ENCODE results near the gene SMYD3.

The SMYD3 gene

GRCh38 chr1:246160905-246161304, 346.2 kb downstream of the SMYD3 start:
- no peaks in the 10 kb centered on the region for H3K4me1 ChIP-seq (ENCODE audit: insufficient read depth, low read length)
- no peak overlapping the region for H3K27ac ChIP-seq (ENCODE audit: low read depth, low read length)
- H3K36me3 ChIP-seq (ENCODE audit: insufficient read depth, low read length), result no peaks in the 10 kb centered on the region
- H3K4me3 ChIP-seq (ENCODE audit: low read depth in 1 of 2, low read length in 2 of 2), result no peak overlapping the region
- H3K27me3 ChIP-seq (ENCODE audit: control insufficient read depth in 1 of 2, insufficient read depth in 2 of 2, low read length in 2 of 2), result no peaks in the 10 kb centered on the region
- no peaks in the 10 kb centered on the region for H3K9me3 ChIP-seq (ENCODE audit: low read length)
- no peak overlapping the region for H3K9ac ChIP-seq (ENCODE audit: low read length)

GRCh38 chr1:246160374-246160773, 346.7 kb downstream of the SMYD3 start:
- Histone ChIP-seq H3K9me3 (ENCODE audit: low read length) (no peaks in the 10 kb centered on the region), H3K27me3 (ENCODE audit: control insufficient read depth in 1 of 2, insufficient read depth in 2 of 2, low read length in 2 of 2) (no peaks in the 10 kb centered on the region), H3K27ac (ENCODE audit: low read depth, low read length) (no peak overlapping the region), H3K4me1 (ENCODE audit: insufficient read depth, low read length) (no peaks in the 10 kb centered on the region), H3K4me3 (ENCODE audit: low read depth in 1 of 2, low read length in 2 of 2) (no peak overlapping the region), H3K36me3 (ENCODE audit: insufficient read depth, low read length) (no peaks in the 10 kb centered on the region), H3K9ac (ENCODE audit: low read length) (no peak overlapping the region)

GRCh38 chr1:246159279-246160227, 347.5 kb downstream of the SMYD3 start:
- Histone ChIP-seq H3K9ac (ENCODE audit: low read length) (no peak overlapping the region), H3K9me3 (ENCODE audit: low read length) (no peaks in the 10 kb centered on the region), H3K4me3 (ENCODE audit: low read depth in 1 of 2, low read length in 2 of 2) (no peak overlapping the region), H3K4me1 (ENCODE audit: insufficient read depth, low read length) (no peaks in the 10 kb centered on the region), H3K27ac (ENCODE audit: low read depth, low read length) (no peak overlapping the region), H3K36me3 (ENCODE audit: insufficient read depth, low read length) (no peaks in the 10 kb centered on the region), H3K27me3 (ENCODE audit: control insufficient read depth in 1 of 2, insufficient read depth in 2 of 2, low read length in 2 of 2) (no peaks in the 10 kb centered on the region)

GRCh38 chr1:246158131-246158530, 348.9 kb downstream of the SMYD3 start:
- H3K9me3 ChIP-seq (ENCODE audit: low read length), result no peaks in the 10 kb centered on the region
- no peak overlapping the region for H3K4me3 ChIP-seq (ENCODE audit: low read depth in 1 of 2, low read length in 2 of 2)
- H3K9ac ChIP-seq (ENCODE audit: low read length), result no peak overlapping the region
- no peaks in the 10 kb centered on the region for H3K36me3 ChIP-seq (ENCODE audit: insufficient read depth, low read length)
- no peaks in the 10 kb centered on the region for H3K4me1 ChIP-seq (ENCODE audit: insufficient read depth, low read length)
- no peak overlapping the region for H3K27ac ChIP-seq (ENCODE audit: low read depth, low read length)
- H3K27me3 ChIP-seq (ENCODE audit: control insufficient read depth in 1 of 2, insufficient read depth in 2 of 2, low read length in 2 of 2), result no peaks in the 10 kb centered on the region

GRCh38 chr1:246157516-246157915, 349.6 kb downstream of the SMYD3 start:
- Histone ChIP-seq H3K27me3 (ENCODE audit: control insufficient read depth in 1 of 2, insufficient read depth in 2 of 2, low read length in 2 of 2) (no peaks in the 10 kb centered on the region), H3K27ac (ENCODE audit: low read depth, low read length) (no peak overlapping the region), H3K9ac (ENCODE audit: low read length) (no peak overlapping the region), H3K36me3 (ENCODE audit: insufficient read depth, low read length) (no peaks in the 10 kb centered on the region), H3K4me3 (ENCODE audit: low read depth in 1 of 2, low read length in 2 of 2) (no peak overlapping the region), H3K4me1 (ENCODE audit: insufficient read depth, low read length) (no peaks in the 10 kb centered on the region), H3K9me3 (ENCODE audit: low read length) (no peaks in the 10 kb centered on the region)

GRCh38 chr1:246156847-246157246, 350.2 kb downstream of the SMYD3 start:
- H3K9me3 ChIP-seq (ENCODE audit: low read length), result no peaks in the 10 kb centered on the region
- no peak overlapping the region for H3K27ac ChIP-seq (ENCODE audit: low read depth, low read length)
- H3K36me3 ChIP-seq (ENCODE audit: insufficient read depth, low read length), result no peaks in the 10 kb centered on the region
- H3K27me3 ChIP-seq (ENCODE audit: control insufficient read depth in 1 of 2, insufficient read depth in 2 of 2, low read length in 2 of 2), result no peaks in the 10 kb centered on the region
- no peak overlapping the region for H3K4me3 ChIP-seq (ENCODE audit: low read depth in 1 of 2, low read length in 2 of 2)
- no peaks in the 10 kb centered on the region for H3K4me1 ChIP-seq (ENCODE audit: insufficient read depth, low read length)
- no peak overlapping the region for H3K9ac ChIP-seq (ENCODE audit: low read length)

- Histone ChIP-seq H3K27ac (ENCODE audit: low read depth, low read length) (no peak overlapping the region), H3K36me3 (ENCODE audit: insufficient read depth, low read length) (no peaks in the 10 kb centered on the region), H3K4me3 (ENCODE audit: low read depth in 1 of 2, low read length in 2 of 2) (no peak overlapping the region), H3K4me1 (ENCODE audit: insufficient read depth, low read length) (no peaks in the 10 kb centered on the region), H3K9me3 (ENCODE audit: low read length) (no peaks in the 10 kb centered on the region), H3K27me3 (ENCODE audit: control insufficient read depth in 1 of 2, insufficient read depth in 2 of 2, low read length in 2 of 2) (no peaks in the 10 kb centered on the region), H3K9ac (ENCODE audit: low read length) (no peak overlapping the region)
Observed at GRCh38 chr1:246155923-246156322, 351.2 kb downstream of the SMYD3 start.

- Histone ChIP-seq H3K27ac (ENCODE audit: low read depth, low read length) (no peak overlapping the region), H3K4me3 (ENCODE audit: low read depth in 1 of 2, low read length in 2 of 2) (no peak overlapping the region), H3K36me3 (ENCODE audit: insufficient read depth, low read length) (no peaks in the 10 kb centered on the region), H3K27me3 (ENCODE audit: control insufficient read depth in 1 of 2, insufficient read depth in 2 of 2, low read length in 2 of 2) (no peaks in the 10 kb centered on the region), H3K4me1 (ENCODE audit: insufficient read depth, low read length) (no peaks in the 10 kb centered on the region), H3K9me3 (ENCODE audit: low read length) (no peaks in the 10 kb centered on the region), H3K9ac (ENCODE audit: low read length) (no peak overlapping the region)
Observed at GRCh38 chr1:246153796-246154212, 353.3 kb downstream of the SMYD3 start.

GRCh38 chr1:246152986-246153431, 354.1 kb downstream of the SMYD3 start:
- Histone ChIP-seq H3K9me3 (ENCODE audit: low read length) (no peaks in the 10 kb centered on the region), H3K27me3 (ENCODE audit: control insufficient read depth in 1 of 2, insufficient read depth in 2 of 2, low read length in 2 of 2) (no peaks in the 10 kb centered on the region), H3K36me3 (ENCODE audit: insufficient read depth, low read length) (no peaks in the 10 kb centered on the region), H3K9ac (ENCODE audit: low read length) (no peak overlapping the region), H3K4me1 (ENCODE audit: insufficient read depth, low read length) (no peaks in the 10 kb centered on the region), H3K27ac (ENCODE audit: low read depth, low read length) (no peak overlapping the region), H3K4me3 (ENCODE audit: low read depth in 1 of 2, low read length in 2 of 2) (no peak overlapping the region)

- Histone ChIP-seq H3K4me1 (ENCODE audit: insufficient read depth, low read length) (no peaks in the 10 kb centered on the region), H3K36me3 (ENCODE audit: insufficient read depth, low read length) (no peaks in the 10 kb centered on the region), H3K27ac (ENCODE audit: low read depth, low read length) (no peak overlapping the region), H3K27me3 (ENCODE audit: control insufficient read depth in 1 of 2, insufficient read depth in 2 of 2, low read length in 2 of 2) (no peaks in the 10 kb centered on the region), H3K9ac (ENCODE audit: low read length) (no peak overlapping the region), H3K9me3 (ENCODE audit: low read length) (no peaks in the 10 kb centered on the region), H3K4me3 (ENCODE audit: low read depth in 1 of 2, low read length in 2 of 2) (no peak overlapping the region)
Observed at GRCh38 chr1:246151796-246152434, 355.2 kb downstream of the SMYD3 start.

- H3K27ac ChIP-seq (ENCODE audit: low read depth, low read length), result no peak overlapping the region
- H3K4me3 ChIP-seq (ENCODE audit: low read depth in 1 of 2, low read length in 2 of 2), result no peak overlapping the region
- H3K9me3 ChIP-seq (ENCODE audit: low read length), result no peaks in the 10 kb centered on the region
Observed at GRCh38 chr1:246149543-246149942, 357.5 kb downstream of the SMYD3 start.

More at GRCh38 chr1:246149543-246149942, 357.5 kb downstream of the SMYD3 start:
- Histone ChIP-seq H3K4me1 (ENCODE audit: insufficient read depth, low read length) (no peaks in the 10 kb centered on the region), H3K36me3 (ENCODE audit: insufficient read depth, low read length) (no peaks in the 10 kb centered on the region), H3K9ac (ENCODE audit: low read length) (no peak overlapping the region), H3K27me3 (ENCODE audit: control insufficient read depth in 1 of 2, insufficient read depth in 2 of 2, low read length in 2 of 2) (no peaks in the 10 kb centered on the region)
